ENCODE results near the gene CDH23. TPM values are rescaled to one million over a fixed set of nuclear protein-coding genes. Genes with fewer than 3 reads are reported as not detected.

The CDH23 gene
- total and polyA plus RNA-seq, 9 of the 15 experiments (the other 6 are each of a cell fraction or from before 2014, with no cell fraction given) = 0.18 to 1.2 (median 0.47) TPM

- TF ChIP-seq ZNF232 (CRISPR knock-in tag; IDR thresholded peaks at IDR 0.05) = no peak
- TF ChIP-seq C11orf30 (IDR thresholded peaks at IDR 0.05; ENCODE audit: low read depth) = no peak
- TF ChIP-seq ZNF217 (CRISPR knock-in tag; IDR thresholded peaks at IDR 0.05) = no peak
- no peak for TF ChIP-seq ZFP91 (CRISPR knock-in tag; IDR thresholded peaks at IDR 0.05)
- peak; percentile 90 for TF ChIP-seq NFIC (IDR thresholded peaks at IDR 0.05)
- peak; percentile 16; the same call in 1 of the 2 replicates for TF ChIP-seq GATAD2A (IDR thresholded peaks at IDR 0.05)
- no peak for TF ChIP-seq THAP7 (CRISPR knock-in tag; IDR thresholded peaks at IDR 0.05)
- no peak for TF ChIP-seq TAF15 (IDR thresholded peaks at IDR 0.05; ENCODE audit: low read depth, low read length)
- TF ChIP-seq KLF6 (CRISPR knock-in tag; IDR thresholded peaks at IDR 0.05; ENCODE audit: borderline replicate concordance) = no peak
- no peak for TF ChIP-seq CGGBP1 (CRISPR knock-in tag; IDR thresholded peaks at IDR 0.05)
- TF ChIP-seq HDAC1 (IDR thresholded peaks at IDR 0.05) = peak; percentile 98 to 99
- no peak for TF ChIP-seq ATF3 (IDR thresholded peaks at IDR 0.05)
- no peak for TF ChIP-seq ATF3 (CRISPR knock-in tag; conservative IDR thresholded peaks at IDR 0.05)
- TF ChIP-seq ZKSCAN1 (IDR thresholded peaks at IDR 0.05; ENCODE audit: low read depth, low read length) = no peak
- no peak for TF ChIP-seq RBM17 (IDR thresholded peaks at IDR 0.05; ENCODE audit: borderline replicate concordance, low read depth, low read length)
- TF ChIP-seq SMAD1 (IDR thresholded peaks at IDR 0.05; ENCODE audit: low read depth, low read length, partially characterized antibody) = no peak
- peak; percentile 97; the same call in 1 of the 2 replicates for TF ChIP-seq CC2D1A (IDR thresholded peaks at IDR 0.05)
- no peak for TF ChIP-seq POLR2A (conservative IDR thresholded peaks at IDR 0.05)
- 0 out of 2 replicates have a peak, but pooled peaks have one; percentile 51 for TF ChIP-seq ZBTB7A (IDR thresholded peaks at IDR 0.05; ENCODE audit: borderline replicate concordance, control insufficient read depth, low read depth, low read length)
- TF ChIP-seq CBX8 (IDR thresholded peaks at IDR 0.05; ENCODE audit: borderline replicate concordance, extremely low read depth, low read depth, low read length, poor library complexity, severe bottlenecking) = no peak
- no peak for TF ChIP-seq PRDM10 (IDR thresholded peaks at IDR 0.05; ENCODE audit: partially characterized antibody)
- TF ChIP-seq DDX20 (tag; IDR thresholded peaks at IDR 0.05; ENCODE audit: low read depth) = no peak
- TF ChIP-seq YBX1 (IDR thresholded peaks at IDR 0.05) = no peak
Measured at GRCh38 chr10:71635251-71635866, 238.6 kb downstream of the CDH23 start (continued).
